Neutrophil (primary cell): Measurements from ENCODE around the gene SNX9.

Experiments
- H3K27ac ChIP-seq: fragments of 200-600 bp; sonication (generic); 2 replicates; pipeline ENCODE4 v1.5.1; 2016; ENCODE audit warnings: mild to moderate bottlenecking, moderate library complexity
- H3K27me3 ChIP-seq: fragments of 200-600 bp; sonication (generic); 2 replicates; pipeline ENCODE4 v1.6.0; 2016; ENCODE audit warnings: mild to moderate bottlenecking
- H3K36me3 ChIP-seq: fragments of 200-600 bp; sonication (generic); 2 replicates; pipeline ENCODE4 v1.5.1; 2017
- H3K4me1 ChIP-seq, 2 experiments: fragments of 200-600 bp in 1 of 2; sonication (generic) in 1 of 2; 1 replicate in 1 of 2; 2 replicates in 1 of 2; pipeline versions ENCODE4 v1.5.1 to v1.6.1; 2013 to 2016; ENCODE audit warnings: low read depth in 1 of 2, low read length in 1 of 2, mild to moderate bottlenecking in 1 of 2, moderate library complexity in 1 of 2; ENCODE audit not compliant: control insufficient read depth in 1 of 2, insufficient read depth in 1 of 2
- H3K4me3 ChIP-seq, 2 experiments: fragments of 200-600 bp in 1 of 2; sonication (generic) in 1 of 2; 1 replicate in 1 of 2; 2 replicates in 1 of 2; pipeline ENCODE4 v1.5.1; 2013 to 2016; ENCODE audit warnings: low read depth in 1 of 2, low read length in 1 of 2, mild to moderate bottlenecking in 1 of 2, moderate library complexity in 1 of 2
- H3K9me3 ChIP-seq: fragments of 200-600 bp; sonication (generic); 2 replicates; pipeline ENCODE4 v1.5.1; 2016
- CTCF ChIP-seq: fragments of 200-600 bp; sonication (generic); IDR thresholded peaks from 2 replicates; pipeline ENCODE4 v1.5.1; 2016; ENCODE audit warnings: antibody characterized with exemption

The SNX9 gene

DNA sequence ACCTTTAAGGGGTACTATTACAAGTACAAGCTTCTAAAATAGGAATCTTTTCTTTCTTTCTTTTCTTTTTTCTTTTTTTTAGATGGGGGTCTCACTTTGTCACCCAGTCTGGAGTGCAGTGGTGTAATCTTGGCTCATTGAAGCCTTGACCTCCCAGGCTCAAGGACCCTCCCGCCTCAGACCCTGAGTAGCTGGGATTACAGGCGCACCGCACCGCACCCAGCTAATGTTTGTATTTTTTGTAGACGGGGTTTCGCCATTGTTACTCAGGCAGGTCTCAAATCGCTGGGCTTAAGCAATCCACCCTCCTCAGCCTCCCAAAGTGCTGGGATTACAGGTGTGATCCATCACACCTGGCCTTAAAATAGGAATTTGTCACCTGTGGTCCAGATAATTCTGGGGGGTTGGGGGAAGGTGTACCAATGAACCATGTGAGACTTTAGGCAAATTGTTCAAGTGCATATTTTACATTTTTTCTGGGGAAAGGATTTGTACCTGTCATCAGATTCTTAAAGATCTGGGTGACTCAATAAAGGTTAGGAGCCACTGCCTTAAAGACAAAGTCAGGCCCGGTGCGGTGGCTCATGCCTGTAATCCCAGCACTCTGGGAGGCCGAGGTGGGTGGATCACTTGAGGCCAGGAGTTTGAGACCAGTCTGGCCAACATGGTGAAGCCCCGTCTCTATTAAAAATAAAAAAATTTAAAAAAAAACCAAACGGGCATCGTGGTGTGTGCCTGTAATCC lies 139.0 kb downstream of the SNX9 start:
- Histone ChIP-seq H3K27me3 (no peaks in the 10 kb centered on the region), H3K36me3 (no peaks in the 10 kb centered on the region), H3K4me3 (no peak overlapping the region), H3K9me3 (peaks cover 4% of the 10 kb centered on the region), H3K27ac (no peak overlapping the region), H3K4me1 (peaks cover 5 to 11% of the 10 kb centered on the region in 2 experiments)
- no peak for TF ChIP-seq CTCF

- Histone ChIP-seq H3K9me3 (peaks cover 4% of the 10 kb centered on the region), H3K27ac (no peak overlapping the region), H3K27me3 (no peaks in the 10 kb centered on the region), H3K36me3 (no peaks in the 10 kb centered on the region), H3K4me3 (no peak overlapping the region), H3K4me1 (peaks cover 5 to 11% of the 10 kb centered on the region in 2 experiments)
- no peak for TF ChIP-seq CTCF
Observed at GRCh38 chr6:157962601-157963302, 139.7 kb downstream of the SNX9 start.

DNA sequence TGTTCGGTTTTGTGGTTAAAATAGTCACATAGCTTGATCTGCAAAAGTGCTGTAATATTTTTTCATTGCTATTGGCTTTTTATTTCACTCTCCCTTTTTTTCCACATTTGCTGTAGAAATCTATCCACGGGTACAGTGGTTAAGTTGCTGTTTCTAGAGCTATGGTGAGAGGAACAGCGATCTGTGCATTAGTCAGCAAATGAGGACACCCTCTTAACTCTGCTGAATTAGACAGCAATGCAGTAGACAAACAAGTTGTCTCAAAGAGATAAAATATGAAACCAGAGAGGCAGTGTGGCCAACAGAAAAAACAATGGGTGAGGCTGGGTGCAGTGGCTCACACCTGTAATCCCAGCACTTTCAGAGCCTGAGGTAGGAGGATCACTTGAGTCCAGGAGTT lies 141.1 kb downstream of the SNX9 start:
- Histone ChIP-seq H3K36me3 (no peaks in the 10 kb centered on the region), H3K27ac (no peak overlapping the region), H3K9me3 (peaks cover 4% of the 10 kb centered on the region), H3K4me3 (no peak overlapping the region), H3K27me3 (no peaks in the 10 kb centered on the region), H3K4me1 (peaks cover 5 to 11% of the 10 kb centered on the region in 2 experiments)
- TF ChIP-seq CTCF: no peak

- TF ChIP-seq CTCF: no peak
- H3K9me3 ChIP-seq: no peaks in the 10 kb centered on the region
- no peaks in the 10 kb centered on the region for H3K27me3 ChIP-seq
- no peak overlapping the region for H3K4me3 ChIP-seq
- peaks cover 5 to 12% of the 10 kb centered on the region in 2 experiments for H3K4me1 ChIP-seq
- no peaks in the 10 kb centered on the region for H3K36me3 ChIP-seq
- no peak overlapping the region for H3K27ac ChIP-seq
Observed at GRCh38 chr6:157965387-157965786, 142.3 kb downstream of the SNX9 start.

DNA sequence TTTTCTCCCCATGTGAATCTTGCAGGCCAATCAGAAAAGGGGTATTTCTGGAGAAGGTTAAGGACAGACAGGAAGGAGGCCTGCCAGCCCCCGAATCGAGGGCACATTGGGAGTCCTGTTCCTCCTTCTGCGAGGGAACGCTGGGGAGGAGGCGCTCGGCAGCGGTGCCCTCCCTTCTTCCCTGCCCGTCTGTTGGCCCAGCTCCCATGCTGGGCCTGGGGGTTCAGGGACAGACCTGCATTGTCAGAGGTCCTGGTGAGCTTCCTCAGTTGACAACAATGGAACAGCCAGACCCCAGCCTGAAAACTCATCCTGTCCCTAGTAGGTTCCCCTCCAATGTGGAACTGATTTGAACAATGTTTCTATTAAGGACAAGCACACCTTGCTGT lies 143.5 kb downstream of the SNX9 start:
- Histone ChIP-seq H3K4me3 (no peak overlapping the region), H3K9me3 (no peaks in the 10 kb centered on the region), H3K36me3 (no peaks in the 10 kb centered on the region), H3K4me1 (peaks cover 17 to 24% of the 10 kb centered on the region in 2 experiments), H3K27me3 (no peaks in the 10 kb centered on the region), H3K27ac (no peak overlapping the region)
- TF ChIP-seq CTCF: no peak
